Adrenal gland (tissue), 12 donors: ENCODE measurements around the gene CKAP2L. TPM values are rescaled to one million over a fixed set of nuclear protein-coding genes. Genes with fewer than 3 reads are reported as not detected.

Experiments
- DNase-seq, 7 donors: peaks; one replicate each; pipeline ENCODE4 v3.0.0-alpha.2; 2019 to 2020
- H3K27ac ChIP-seq, 5 donors: fragments of 200-600 bp; sonication (generic) in 4 of 5; 1 replicate in 3 of 5; 2 replicates in 2 of 5; pipeline versions ENCODE4 v1.5.1 to v1.8.0; 2016 to 2020; ENCODE audit warnings: mild to moderate bottlenecking in 1 of 5
- H3K27me3 ChIP-seq: fragments of 200-600 bp; 2 replicates; pipeline ENCODE4 v1.8.0; 2021
- H3K36me3 ChIP-seq, 2 donors: fragments of 200-600 bp; replicated peaks in 1 of 2; 1 replicate in 1 of 2; 2 replicates in 1 of 2; pipeline versions ENCODE4 v1.5.1 to v1.8.0; 2018 to 2022
- H3K4me1 ChIP-seq, 2 donors: fragments of 200-600 bp; replicated peaks in 1 of 2; 1 replicate in 1 of 2; 2 replicates in 1 of 2; pipeline versions ENCODE4 v1.5.1 to v1.8.0; 2018 to 2021
- H3K4me3 ChIP-seq, 4 donors: fragments of 200-600 bp; sonication (generic) in 3 of 4; one replicate each; pipeline ENCODE4 v1.5.1; 2016 to 2018
- H3K9me3 ChIP-seq, 3 donors: fragments of 200-600 bp; sonication (generic) in 1 of 3; replicated peaks in 1 of 3; 1 replicate in 2 of 3; 2 replicates in 1 of 3; pipeline versions ENCODE4 v1.5.1 to v1.8.0; 2016 to 2021
- POLR2A ChIP-seq, 2 donors: fragments of 450-650 bp; IDR thresholded peaks; one replicate each; pipeline ENCODE4 v1.6.1; 2017; ENCODE audit warnings: antibody characterized with exemption in 2 of 2, mild to moderate bottlenecking in 2 of 2, moderate library complexity in 1 of 2
- WGBS, 4 donors: extraction: QIAGEN DNeasy Blood & Tissue Kit in 2 of 4; methylation state at CpG; one replicate each; pipeline versions ENCODE4 v1.1.5 to v1.1.7; 2013 to 2017; 5-methylcytosine and 5-hydroxymethylcytosine counted together
- intact Hi-C, 2 donors: fragments of 100-400 bp; cut with DNase I; formaldehyde crosslinking; loops; one replicate each; pipeline versions ENCODE4 v1.14.1 to v1.15.0; 2022 to 2023
- polyA plus RNA-seq, 3 donors: library from polyadenylated mRNA; stranded (reverse); fragments of 200-250 nt in 2 of 3; fragments of 350-450 nt in 1 of 3; fragmentation: Illumina TruSeq in 1 of 3; extraction: RNeasy Lipid Tissue Mini Kit (QIAGEN cat#74804) in 1 of 3; gene quantifications; one replicate each; pipeline ENCODE4 v1.2.3, GENCODE V29; 2013 to 2014
- total RNA-seq, 9 donors: library from RNA; depleted of rRNA in 4 of 9; stranded (reverse); fragments of >200 nt in 4 of 9; fragments of 120-200 nt in 1 of 9; fragmentation: NEBNext Ultra II Directional in 1 of 9; extraction: Animal tissue kit (Norgen Biotek cat#: 25700) in 1 of 9; gene quantifications; one replicate each; pipeline versions ENCODE4 v1.1.0 to v1.2.4, GENCODE V29; 2013 to 2023
- TF ChIP-seq, protein P1 (sequence below), 6 experiments: fragments of 450-650 bp in 4 of 6; fragments of 200-600 bp in 2 of 6; sonication (generic) in 1 of 6; IDR thresholded peaks; 1 replicate in 5 of 6; 2 replicates in 1 of 6; pipeline versions ENCODE4 v1.5.1 to v1.8.0; 2016 to 2021; ENCODE audit warnings: antibody characterized with exemption in 6 of 6, mild to moderate bottlenecking in 2 of 6, moderate library complexity in 1 of 6
- donor health status: healthy with polysubstance abuse.
- donor health status: Bipolar disorder and iron deficiency.
- donor health status: DM: yes; HTN: yes; CAD: no.
- donor health status: DM: no; HTN: no; CAD: no.
- donor health status: DM: no; HTN: no; CAD: no.
- donor health status: DM: yes; HTN: yes; CAD: no.

The CKAP2L gene
- total and polyA plus RNA-seq, 12 donors, result 0.10 to 6.9 (median 0.81) TPM; not detected in 2

- peaks cover 0 to 4% of the 10 kb centered on the region in 2 donors for H3K4me1 ChIP-seq
- 62 to 67% (median 66%) methylated on average over 3 to 4 of the region's 4 CpGs for WGBS, 4 donors
- H3K4me3 ChIP-seq, result no peak overlapping the region
- no peak for DNase-seq
- H3K27me3 ChIP-seq, result no peaks in the 10 kb centered on the region
- intact Hi-C loops, result no loop called here
- H3K27ac ChIP-seq, result no peak overlapping the region
- no peaks in the 10 kb centered on the region for H3K9me3 ChIP-seq
- no peaks in the 10 kb centered on the region for H3K36me3 ChIP-seq
- TF ChIP-seq, protein P1, sequence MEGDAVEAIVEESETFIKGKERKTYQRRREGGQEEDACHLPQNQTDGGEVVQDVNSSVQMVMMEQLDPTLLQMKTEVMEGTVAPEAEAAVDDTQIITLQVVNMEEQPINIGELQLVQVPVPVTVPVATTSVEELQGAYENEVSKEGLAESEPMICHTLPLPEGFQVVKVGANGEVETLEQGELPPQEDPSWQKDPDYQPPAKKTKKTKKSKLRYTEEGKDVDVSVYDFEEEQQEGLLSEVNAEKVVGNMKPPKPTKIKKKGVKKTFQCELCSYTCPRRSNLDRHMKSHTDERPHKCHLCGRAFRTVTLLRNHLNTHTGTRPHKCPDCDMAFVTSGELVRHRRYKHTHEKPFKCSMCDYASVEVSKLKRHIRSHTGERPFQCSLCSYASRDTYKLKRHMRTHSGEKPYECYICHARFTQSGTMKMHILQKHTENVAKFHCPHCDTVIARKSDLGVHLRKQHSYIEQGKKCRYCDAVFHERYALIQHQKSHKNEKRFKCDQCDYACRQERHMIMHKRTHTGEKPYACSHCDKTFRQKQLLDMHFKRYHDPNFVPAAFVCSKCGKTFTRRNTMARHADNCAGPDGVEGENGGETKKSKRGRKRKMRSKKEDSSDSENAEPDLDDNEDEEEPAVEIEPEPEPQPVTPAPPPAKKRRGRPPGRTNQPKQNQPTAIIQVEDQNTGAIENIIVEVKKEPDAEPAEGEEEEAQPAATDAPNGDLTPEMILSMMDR (IDR thresholded peaks at IDR 0.05), result no peak
- no peak for TF ChIP-seq POLR2A (IDR thresholded peaks at IDR 0.05)
Measured at GRCh38 chr2:112733456-112733855, 31.0 kb downstream of the CKAP2L start.

DNA sequence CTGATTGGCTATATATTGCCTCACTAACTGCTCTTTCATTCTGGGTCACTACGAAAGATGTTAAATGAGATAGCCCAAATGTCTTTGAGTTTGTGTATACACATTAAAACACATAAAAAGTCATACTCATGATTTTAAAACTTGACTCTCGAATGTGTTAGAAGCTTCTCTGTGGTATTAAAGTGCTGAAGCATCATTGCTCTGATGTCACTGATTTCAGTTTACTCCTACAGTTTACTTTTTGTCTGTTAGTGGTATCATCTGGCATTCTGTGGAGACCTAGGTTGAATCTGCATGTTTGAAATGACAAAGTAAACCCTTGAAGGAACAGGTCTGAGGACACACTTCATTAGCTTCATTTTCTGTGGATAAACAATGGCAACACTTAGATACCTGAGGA is 32.9 kb downstream of the CKAP2L start:
- Histone ChIP-seq H3K36me3 (no peaks in the 10 kb centered on the region), H3K4me3 (no peak overlapping the region), H3K27me3 (no peaks in the 10 kb centered on the region), H3K4me1 (peaks cover 0 to 4% of the 10 kb centered on the region in 2 donors), H3K27ac (no peak overlapping the region), H3K9me3 (no peaks in the 10 kb centered on the region)
- intact Hi-C loops, result no loop called here
- TF ChIP-seq, protein P1 (IDR thresholded peaks at IDR 0.05), result no peak
- no peak for TF ChIP-seq POLR2A (IDR thresholded peaks at IDR 0.05)
- no peak for DNase-seq
- WGBS, 4 donors, result 72 to 84% (median 79%) methylated on average over 2 of the region's 2 CpGs

GRCh38 chr2:112730791-112731190 is 33.6 kb downstream of the CKAP2L start:
- no peak for DNase-seq
- Histone ChIP-seq H3K4me3 (no peak overlapping the region), H3K9me3 (no peaks in the 10 kb centered on the region), H3K27ac (no peak overlapping the region), H3K36me3 (no peaks in the 10 kb centered on the region), H3K27me3 (no peaks in the 10 kb centered on the region), H3K4me1 (peaks cover 0 to 4% of the 10 kb centered on the region in 2 donors)
- intact Hi-C loops, result no loop called here
- WGBS, 4 donors, result 80 to 83% (median 81%) methylated on average over 5 of the region's 5 CpGs
- TF ChIP-seq, protein P1 (IDR thresholded peaks at IDR 0.05), result no peak
- no peak for TF ChIP-seq POLR2A (IDR thresholded peaks at IDR 0.05)

- WGBS, 4 donors, result 75 to 84% (median 79%) methylated on average over 8 of the region's 8 CpGs
- no peaks in the 10 kb centered on the region for H3K36me3 ChIP-seq
- H3K9me3 ChIP-seq, result no peaks in the 10 kb centered on the region
- H3K27me3 ChIP-seq, result no peaks in the 10 kb centered on the region
- TF ChIP-seq, protein P1 (IDR thresholded peaks at IDR 0.05), result no peak
- no peak for TF ChIP-seq POLR2A (IDR thresholded peaks at IDR 0.05)
- no peak overlapping the region for H3K4me3 ChIP-seq
- no peak overlapping the region for H3K27ac ChIP-seq
- DNase-seq, result peak in 1 of 7 donors; percentile 27
- H3K4me1 ChIP-seq, result peaks cover 0 to 4% of the 10 kb centered on the region in 2 donors
- intact Hi-C loops, result no loop called here
Measured at GRCh38 chr2:112730216-112730615, 34.2 kb downstream of the CKAP2L start.
